GM23248 (cell line): ENCODE measurements around the gene IVNS1ABP. TPM values are rescaled to one million over a fixed set of nuclear protein-coding genes. Genes with fewer than 3 reads are reported as not detected.
A peak's percentile ranks its signal among the peaks of the same experiment; 100 is the strongest.

Experiments
- DNase-seq: peaks from one replicate; pipeline ENCODE4 v3.0.0-alpha.2; 2015
- H2AFZ ChIP-seq: fragments of 200-600 bp; sonication (generic); 2 replicates; pipeline ENCODE4 v1.6.1; 2016; ENCODE audit warnings: antibody characterized with exemption
- H3F3A ChIP-seq: fragments of 200-600 bp; sonication (generic); 2 replicates; pipeline ENCODE4 v1.6.1; 2016; ENCODE audit warnings: mild to moderate bottlenecking, antibody characterized with exemption, mixed run types; ENCODE audit not compliant: insufficient read depth
- H3K27ac ChIP-seq: fragments of 200-600 bp; sonication (generic); 2 replicates; pipeline ENCODE4 v1.5.1; 2016; ENCODE audit warnings: mild to moderate bottlenecking
- H3K27me3 ChIP-seq: fragments of 200-600 bp; sonication (generic); replicated peaks from 2 replicates; pipeline ENCODE4 v1.6.1; 2016; ENCODE audit warnings: mild to moderate bottlenecking; ENCODE audit not compliant: insufficient read depth
- H3K36me3 ChIP-seq: fragments of 200-600 bp; sonication (generic); 2 replicates; pipeline ENCODE4 v1.6.1; 2016; ENCODE audit warnings: low read depth, mild to moderate bottlenecking
- H3K4me1 ChIP-seq: fragments of 200-600 bp; sonication (generic); 2 replicates; pipeline ENCODE4 v1.6.1; 2016; ENCODE audit warnings: mild to moderate bottlenecking; ENCODE audit not compliant: insufficient read depth
- H3K4me2 ChIP-seq: fragments of 200-600 bp; sonication (generic); one replicate; pipeline ENCODE4 v1.6.1; 2016; ENCODE audit warnings: mild to moderate bottlenecking; ENCODE audit not compliant: unreplicated experiment
- H3K4me3 ChIP-seq: fragments of 200-600 bp; sonication (generic); 2 replicates; pipeline ENCODE4 v1.5.1; 2016; ENCODE audit warnings: mild to moderate bottlenecking
- H3K79me2 ChIP-seq: fragments of 200-600 bp; sonication (generic); 2 replicates; pipeline ENCODE4 v1.6.1; 2016; ENCODE audit warnings: mild to moderate bottlenecking; ENCODE audit not compliant: insufficient read depth
- H3K9ac ChIP-seq: fragments of 200-600 bp; sonication (generic); 2 replicates; pipeline ENCODE4 v1.6.1; 2016; ENCODE audit warnings: mild to moderate bottlenecking
- H3K9me2 ChIP-seq: fragments of 200-600 bp; sonication (generic); 2 replicates; pipeline ENCODE4 v1.6.1; 2016; ENCODE audit warnings: mixed run types, mild to moderate bottlenecking, moderate library complexity; ENCODE audit not compliant: insufficient read depth
- H3K9me3 ChIP-seq: fragments of 200-600 bp; sonication (generic); one replicate; pipeline ENCODE4 v1.6.1; 2017; ENCODE audit warnings: low read depth
- H4K20me1 ChIP-seq: fragments of 200-600 bp; sonication (generic); 2 replicates; pipeline ENCODE4 v1.6.0; 2016; ENCODE audit not compliant: insufficient read depth
- EZH2 ChIP-seq: fragments of 200-600 bp; sonication (generic); IDR thresholded peaks from 2 replicates; pipeline ENCODE4 v1.6.1; 2018; ENCODE audit warnings: antibody characterized with exemption, mild to moderate bottlenecking; ENCODE audit not compliant: insufficient read depth, poor library complexity, severe bottlenecking
- EZH2phosphoT487 ChIP-seq: fragments of 200-600 bp; sonication (generic); IDR thresholded peaks from 2 replicates; pipeline ENCODE4 v1.6.1; 2018; ENCODE audit warnings: antibody characterized with exemption, moderate library complexity, mild to moderate bottlenecking, low read depth; ENCODE audit not compliant: insufficient read depth
- WGBS, 2 experiments: methylation state at CpG; one replicate each; pipeline ENCODE4 v1.1.6; 2015 to 2017; ENCODE audit warnings: low lambda C conversion rate in 2 of 2, low coverage in 1 of 2; ENCODE audit errors: missing lambda C conversion rate in 2 of 2; 5-methylcytosine and 5-hydroxymethylcytosine counted together
- in situ Hi-C: fragments of 300-500 bp; cut with MboI; formaldehyde crosslinking; loops from 2 replicates; pipeline ENCODE4 v1.15.0; 2020
- polyA plus RNA-seq: library from polyadenylated mRNA; unstranded; fragments of >200 nt; fragmentation: Nextera tagmentation; extraction: Ambion mirVana; gene quantifications from 2 replicates; pipeline ENCODE4 v1.2.1, GENCODE V29; 2016
- total RNA-seq: library from RNA; depleted of rRNA; stranded (reverse); fragments of >200 nt; shearing (Covaris generic); gene quantifications from 2 replicates; pipeline ENCODE4 v1.2.3, GENCODE V29; 2014

The IVNS1ABP gene
- total and polyA plus RNA-seq, 2 experiments from 2014 or later: 51.4 to 52.0 TPM

DNA sequence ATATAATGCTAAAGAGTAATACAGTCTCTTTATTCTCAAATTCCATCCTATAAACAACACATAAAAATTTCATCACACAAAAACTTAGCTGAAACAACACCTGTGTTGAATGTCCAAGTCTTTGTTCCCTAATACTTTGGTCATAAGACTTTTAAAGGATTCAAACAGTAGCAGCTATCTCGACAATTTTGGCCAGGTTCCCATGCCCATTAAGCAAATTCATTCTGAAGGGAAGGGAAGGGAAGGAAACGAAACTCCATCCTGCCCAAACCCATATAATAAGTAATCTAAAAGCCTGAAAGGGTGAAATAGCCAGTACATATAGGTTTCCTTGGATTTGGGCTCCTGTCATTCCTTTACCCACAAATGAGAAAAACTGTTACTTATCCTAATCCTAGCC, 7.5 kb downstream of the IVNS1ABP start:
- H4K20me1 ChIP-seq: 0 out of 2 replicates have a peak, but pooled peaks cover 17% of the 10 kb centered on the region
- peaks cover 25% of the 10 kb centered on the region for H3K4me1 ChIP-seq
- H2AFZ ChIP-seq: no peak overlapping the region
- H3K4me3 ChIP-seq: no peak overlapping the region
- H3K9me3 ChIP-seq: no peaks in the 10 kb centered on the region
- TF ChIP-seq EZH2: no peak
- no peak for TF ChIP-seq EZH2phosphoT487
- no peaks in the 10 kb centered on the region for H3K9me2 ChIP-seq
- no peak for DNase-seq
- H3K79me2 ChIP-seq: peaks cover 71% of the 10 kb centered on the region
- H3K36me3 ChIP-seq: peaks cover 57% of the 10 kb centered on the region
- H3K27ac ChIP-seq: no peak overlapping the region
- 23 to 34% methylated on average over 2 of the region's 2 CpGs for WGBS, 2 experiments
- H3K9ac ChIP-seq: no peak overlapping the region
- in situ Hi-C loops: no loop called here
- H3K27me3 ChIP-seq: no peaks in the 10 kb centered on the region
- no peak overlapping the region for H3K4me2 ChIP-seq
- no peaks in the 10 kb centered on the region for H3F3A ChIP-seq

DNA sequence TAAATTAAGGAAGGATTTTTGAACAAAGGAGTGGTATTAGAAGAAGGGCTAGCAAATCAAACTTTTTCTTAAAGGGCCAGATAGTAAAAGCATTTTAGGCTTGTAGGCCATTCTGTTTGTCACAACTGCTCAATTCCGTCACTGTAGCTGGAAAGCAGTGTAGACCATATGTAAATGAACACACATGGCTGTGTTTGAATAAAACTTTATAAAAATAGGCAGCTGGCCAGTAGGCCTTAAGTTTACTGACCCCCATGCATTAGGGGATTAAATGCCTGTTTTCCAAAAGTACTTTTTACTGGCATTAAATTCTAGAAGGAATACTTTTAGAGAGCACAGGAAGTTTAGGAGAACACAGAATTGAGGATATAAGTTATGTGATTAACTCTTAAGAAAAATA, 8.9 kb downstream of the IVNS1ABP start:
- Histone ChIP-seq H3K4me1 (peaks cover 11% of the 10 kb centered on the region), H3K36me3 (peaks cover 70% of the 10 kb centered on the region), H2AFZ (no peak overlapping the region), H3K27me3 (no peaks in the 10 kb centered on the region), H3K27ac (no peak overlapping the region), H4K20me1 (0 out of 2 replicates have a peak, but pooled peaks cover 10% of the 10 kb centered on the region), H3K9ac (no peak overlapping the region), H3F3A (no peaks in the 10 kb centered on the region), H3K9me2 (no peaks in the 10 kb centered on the region), H3K79me2 (peaks cover 57% of the 10 kb centered on the region), H3K4me3 (no peak overlapping the region), H3K4me2 (no peak overlapping the region), H3K9me3 (no peaks in the 10 kb centered on the region)
- in situ Hi-C loops: no loop called here
- 97 to 100% methylated on average over 1 of the region's 1 CpG for WGBS, 2 experiments
- DNase-seq: no peak
- TF ChIP-seq EZH2: no peak
- no peak for TF ChIP-seq EZH2phosphoT487

DNA sequence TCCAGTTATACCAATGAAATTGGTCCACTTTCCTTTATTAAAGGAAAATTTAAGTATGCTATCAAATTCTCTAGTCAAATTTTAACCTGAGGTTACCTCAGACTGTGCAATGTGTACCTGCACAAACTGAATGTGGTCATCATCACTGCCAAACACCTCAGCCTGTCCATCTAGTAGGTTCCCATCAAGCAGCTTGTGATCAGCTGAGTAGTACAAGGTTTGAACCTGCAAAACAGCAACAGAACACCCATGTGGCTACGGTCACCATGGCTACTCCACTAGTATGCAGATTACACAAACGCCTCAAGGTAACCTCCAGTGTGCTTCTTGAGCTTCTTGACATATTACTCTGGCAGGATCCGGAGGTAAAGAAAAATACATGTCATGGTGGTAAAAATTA, 11.6 kb downstream of the IVNS1ABP start:
- no peak overlapping the region for H2AFZ ChIP-seq
- H3F3A ChIP-seq: 0 out of 2 replicates have a peak, but pooled peaks cover 5% of the 10 kb centered on the region
- peaks cover 30% of the 10 kb centered on the region for H3K79me2 ChIP-seq
- DNase-seq: no peak
- no peak overlapping the region for H3K4me2 ChIP-seq
- TF ChIP-seq EZH2 (no peak), EZH2phosphoT487 (no peak)
- no peaks in the 10 kb centered on the region for H3K27me3 ChIP-seq
- H3K4me3 ChIP-seq: no peak overlapping the region
- no peak overlapping the region for H3K9ac ChIP-seq
- WGBS, 2 experiments: 93 to 98% methylated on average over 3 of the region's 3 CpGs
- peaks cover 89% of the 10 kb centered on the region for H3K36me3 ChIP-seq
- H4K20me1 ChIP-seq: no peaks in the 10 kb centered on the region
- no peaks in the 10 kb centered on the region for H3K9me3 ChIP-seq
- H3K27ac ChIP-seq: no peak overlapping the region
- in situ Hi-C loops: no loop called here
- H3K4me1 ChIP-seq: no peaks in the 10 kb centered on the region
- H3K9me2 ChIP-seq: no peaks in the 10 kb centered on the region

DNA sequence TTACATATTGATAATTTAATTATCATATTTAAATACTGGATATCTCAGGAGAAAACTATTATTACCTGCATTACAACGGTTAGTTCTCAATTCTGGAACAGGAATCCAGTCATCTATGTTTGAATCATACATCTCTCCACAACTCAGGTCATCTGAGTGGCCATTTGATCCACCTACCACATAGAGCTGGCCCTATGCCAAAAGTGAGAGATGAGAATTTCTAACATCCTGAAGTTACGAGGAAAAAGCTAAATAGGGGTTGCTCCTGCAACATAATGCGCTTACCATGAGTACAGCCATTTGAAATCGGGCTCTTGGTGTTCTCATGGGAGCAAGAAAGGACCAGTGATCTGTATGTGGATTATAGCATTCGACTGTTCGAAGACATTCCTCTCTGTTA, 16.9 kb downstream of the IVNS1ABP start:
- no peak overlapping the region for H3K9ac ChIP-seq
- no peaks in the 10 kb centered on the region for H3K9me2 ChIP-seq
- no peak overlapping the region for H3K4me3 ChIP-seq
- H2AFZ ChIP-seq: no peak overlapping the region
- DNase-seq: no peak
- no peak for TF ChIP-seq EZH2phosphoT487
- TF ChIP-seq EZH2: no peak
- no peaks in the 10 kb centered on the region for H3K27me3 ChIP-seq
- H3F3A ChIP-seq: peaks cover 12% of the 10 kb centered on the region; the same call in 1 of the 2 replicates
- no peaks in the 10 kb centered on the region; the same call in 1 of the 2 replicates for H3K4me1 ChIP-seq
- no peaks in the 10 kb centered on the region for H3K79me2 ChIP-seq
- no peaks in the 10 kb centered on the region for H4K20me1 ChIP-seq
- no peak overlapping the region for H3K4me2 ChIP-seq
- WGBS, 2 experiments: 96% methylated on average over 6 of the region's 6 CpGs
- H3K36me3 ChIP-seq: peaks cover 93% of the 10 kb centered on the region
- in situ Hi-C loops: no loop called here
- H3K27ac ChIP-seq: no peak overlapping the region
- H3K9me3 ChIP-seq: no peaks in the 10 kb centered on the region

DNA sequence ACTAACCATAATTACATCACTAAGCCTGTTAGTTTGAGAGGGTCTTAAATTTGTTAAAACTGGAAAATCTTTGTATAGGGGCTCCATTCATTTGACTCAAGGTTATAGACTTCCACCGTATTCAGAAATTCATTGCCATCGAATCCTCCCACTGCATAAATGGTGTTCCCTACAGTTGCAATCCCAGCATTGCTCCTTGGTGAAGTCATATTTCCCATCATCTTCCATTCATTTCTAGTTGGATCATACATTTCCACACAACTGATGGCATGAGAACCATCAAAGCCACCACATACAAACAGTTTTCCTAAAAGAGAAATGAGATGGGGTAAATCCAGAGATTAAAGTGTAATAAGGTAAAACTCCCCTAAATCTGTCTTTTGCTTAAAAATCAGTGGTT, 19.1 kb downstream of the IVNS1ABP start:
- WGBS, 2 experiments: 96 to 97% methylated on average over 2 of the region's 2 CpGs
- no peak for TF ChIP-seq EZH2phosphoT487
- no peak for TF ChIP-seq EZH2
- H3K4me2 ChIP-seq: no peak overlapping the region
- H2AFZ ChIP-seq: no peak overlapping the region
- peaks cover 19% of the 10 kb centered on the region for H3F3A ChIP-seq
- H3K9ac ChIP-seq: no peak overlapping the region
- no peaks in the 10 kb centered on the region for H3K27me3 ChIP-seq
- H3K27ac ChIP-seq: no peak overlapping the region
- no peaks in the 10 kb centered on the region for H3K9me3 ChIP-seq
- H3K4me1 ChIP-seq: no peaks in the 10 kb centered on the region; the same call in 1 of the 2 replicates
- H3K4me3 ChIP-seq: no peak overlapping the region
- H3K9me2 ChIP-seq: no peaks in the 10 kb centered on the region
- H3K79me2 ChIP-seq: no peaks in the 10 kb centered on the region
- peak; percentile 37 for DNase-seq
- peaks cover 81% of the 10 kb centered on the region for H3K36me3 ChIP-seq
- H4K20me1 ChIP-seq: no peaks in the 10 kb centered on the region
- in situ Hi-C loops: no loop called here
